ENCODE results near the gene TBL3. TPM values are rescaled to one million over a fixed set of nuclear protein-coding genes. Genes with fewer than 3 reads are reported as not detected.

TBL3 gene
- total RNA-seq, 1 experiment from 2014 or later, result 73.4 TPM

- TF ChIP-seq, protein P1, sequence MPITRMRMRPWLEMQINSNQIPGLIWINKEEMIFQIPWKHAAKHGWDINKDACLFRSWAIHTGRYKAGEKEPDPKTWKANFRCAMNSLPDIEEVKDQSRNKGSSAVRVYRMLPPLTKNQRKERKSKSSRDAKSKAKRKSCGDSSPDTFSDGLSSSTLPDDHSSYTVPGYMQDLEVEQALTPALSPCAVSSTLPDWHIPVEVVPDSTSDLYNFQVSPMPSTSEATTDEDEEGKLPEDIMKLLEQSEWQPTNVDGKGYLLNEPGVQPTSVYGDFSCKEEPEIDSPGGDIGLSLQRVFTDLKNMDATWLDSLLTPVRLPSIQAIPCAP (CRISPR knock-in tag; IDR thresholded peaks at IDR 0.05), result no peak
- TF ChIP-seq ZNF396 (CRISPR knock-in tag; IDR thresholded peaks at IDR 0.05; ENCODE audit: borderline replicate concordance), result no peak
- TF ChIP-seq, protein P2, sequence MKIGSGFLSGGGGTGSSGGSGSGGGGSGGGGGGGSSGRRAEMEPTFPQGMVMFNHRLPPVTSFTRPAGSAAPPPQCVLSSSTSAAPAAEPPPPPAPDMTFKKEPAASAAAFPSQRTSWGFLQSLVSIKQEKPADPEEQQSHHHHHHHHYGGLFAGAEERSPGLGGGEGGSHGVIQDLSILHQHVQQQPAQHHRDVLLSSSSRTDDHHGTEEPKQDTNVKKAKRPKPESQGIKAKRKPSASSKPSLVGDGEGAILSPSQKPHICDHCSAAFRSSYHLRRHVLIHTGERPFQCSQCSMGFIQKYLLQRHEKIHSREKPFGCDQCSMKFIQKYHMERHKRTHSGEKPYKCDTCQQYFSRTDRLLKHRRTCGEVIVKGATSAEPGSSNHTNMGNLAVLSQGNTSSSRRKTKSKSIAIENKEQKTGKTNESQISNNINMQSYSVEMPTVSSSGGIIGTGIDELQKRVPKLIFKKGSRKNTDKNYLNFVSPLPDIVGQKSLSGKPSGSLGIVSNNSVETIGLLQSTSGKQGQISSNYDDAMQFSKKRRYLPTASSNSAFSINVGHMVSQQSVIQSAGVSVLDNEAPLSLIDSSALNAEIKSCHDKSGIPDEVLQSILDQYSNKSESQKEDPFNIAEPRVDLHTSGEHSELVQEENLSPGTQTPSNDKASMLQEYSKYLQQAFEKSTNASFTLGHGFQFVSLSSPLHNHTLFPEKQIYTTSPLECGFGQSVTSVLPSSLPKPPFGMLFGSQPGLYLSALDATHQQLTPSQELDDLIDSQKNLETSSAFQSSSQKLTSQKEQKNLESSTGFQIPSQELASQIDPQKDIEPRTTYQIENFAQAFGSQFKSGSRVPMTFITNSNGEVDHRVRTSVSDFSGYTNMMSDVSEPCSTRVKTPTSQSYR (CRISPR knock-in tag; IDR thresholded peaks at IDR 0.05), result no peak
These were observed 44.0 kb downstream of the TBL3 start (continued) for GRCh38 chr16:2015947-2016208.

- ChIA-PET POLR2A (interaction anchor here (1.1 kb wide), 1 partner anchor 108 kb away, joined by 3 read pairs; no protein-coding TSS in a partner anchor), CTCF (interaction anchor here (0.5 to 6.5 kb wide), 37 partner anchors 9 to 1828 kb away, joined by 3 to 82 read pairs (median 4); partner anchors contain the start of genes NOXO1, NTHL1, PKD1 and TBL3)
- Mint-ChIP-seq H3K9me3 (no peaks in the 10 kb centered on the region), H3K27ac (no peak overlapping the region), H3K36me3 (no peaks in the 10 kb centered on the region), H3K4me1 (peaks cover 2% of the 10 kb centered on the region; the same call in 1 of the 2 replicates), H3K4me3 (no peak overlapping the region), H3K27me3 (ENCODE audit: low read depth) (peaks cover 53% of the 10 kb centered on the region)
- ATAC-seq (peak; percentile 17), DNase-seq (ENCODE audit: low spot score) (peak; percentile 66)
- TF ChIP-seq CTCF (IDR thresholded peaks at IDR 0.05) (peak; percentile 60; the same call in 1 of the 2 replicates), ZNF396 (CRISPR knock-in tag; IDR thresholded peaks at IDR 0.05; ENCODE audit: borderline replicate concordance) (no peak), ZNF317 (CRISPR knock-in tag; IDR thresholded peaks at IDR 0.05; ENCODE audit: borderline replicate concordance, low read depth) (no peak), GABPB1 (CRISPR knock-in tag; IDR thresholded peaks at IDR 0.05) (peak; percentile 15; the same call in 1 of the 2 replicates), ZNF423 (CRISPR knock-in tag; IDR thresholded peaks at IDR 0.05) (peak; percentile 76)
These were observed 44.6 kb downstream of the TBL3 start for GRCh38 chr16:2016407-2016922.

DNA sequence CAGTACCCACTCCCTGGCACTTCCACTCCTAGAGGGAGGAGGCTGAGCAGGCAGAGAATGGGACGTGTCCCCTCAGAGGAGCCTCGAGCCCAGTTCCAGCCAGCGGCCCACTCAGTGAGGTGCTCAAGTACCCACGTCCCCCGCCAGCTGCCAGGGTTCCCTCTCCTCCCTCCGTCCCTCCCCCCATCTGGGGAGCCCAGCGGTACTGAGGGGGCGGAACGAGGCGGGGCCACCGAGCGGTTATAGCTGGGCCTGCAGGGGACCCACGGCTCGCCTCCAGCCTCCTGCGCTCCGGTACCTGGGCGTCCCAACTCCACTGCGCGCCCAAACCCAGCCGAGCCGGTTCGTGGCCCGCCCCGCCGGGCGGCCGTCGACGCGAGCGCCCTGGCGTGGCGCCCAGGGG, 47.7 kb downstream of the TBL3 start, which contains the start of gene NPW:
Gene NPW (plus strand): TSS at position 268 of the 403 bp plus-strand sequence.
- ATAC-seq (peak; percentile 25), DNase-seq (ENCODE audit: low spot score) (peak; percentile 70)
- Mint-ChIP-seq H3K27me3 (ENCODE audit: low read depth) (peaks cover 69% of the 10 kb centered on the region), H3K4me3 (peak within 1 kb of the TSS; percentile 72), H3K4me1 (peaks cover 10% of the 10 kb centered on the region), H3K9me3 (no peaks in the 10 kb centered on the region), H3K36me3 (no peaks in the 10 kb centered on the region), H3K27ac (no peak within 1 kb of the TSS)
- CTCF ChIA-PET, result interaction anchor here (0.9 to 3.4 kb wide), 9 partner anchors 13 to 639 kb away, joined by 3 to 40 read pairs (median 6); partner anchors contain the start of genes NTHL1 and TSC2
- POLR2A ChIA-PET, result no interaction called here
- TF ChIP-seq, protein P3, sequence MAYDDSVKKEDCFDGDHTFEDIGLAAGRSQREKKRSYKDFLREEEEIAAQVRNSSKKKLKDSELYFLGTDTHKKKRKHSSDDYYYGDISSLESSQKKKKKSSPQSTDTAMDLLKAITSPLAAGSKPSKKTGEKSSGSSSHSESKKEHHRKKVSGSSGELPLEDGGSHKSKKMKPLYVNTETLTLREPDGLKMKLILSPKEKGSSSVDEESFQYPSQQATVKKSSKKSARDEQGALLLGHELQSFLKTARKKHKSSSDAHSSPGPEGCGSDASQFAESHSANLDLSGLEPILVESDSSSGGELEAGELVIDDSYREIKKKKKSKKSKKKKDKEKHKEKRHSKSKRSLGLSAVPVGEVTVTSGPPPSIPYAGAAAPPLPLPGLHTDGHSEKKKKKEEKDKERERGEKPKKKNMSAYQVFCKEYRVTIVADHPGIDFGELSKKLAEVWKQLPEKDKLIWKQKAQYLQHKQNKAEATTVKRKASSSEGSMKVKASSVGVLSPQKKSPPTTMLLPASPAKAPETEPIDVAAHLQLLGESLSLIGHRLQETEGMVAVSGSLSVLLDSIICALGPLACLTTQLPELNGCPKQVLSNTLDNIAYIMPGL (CRISPR knock-in tag; IDR thresholded peaks at IDR 0.05), result 0 out of 2 replicates have a peak, but pooled peaks have one; percentile 2
- TF ChIP-seq CREM (CRISPR knock-in tag; IDR thresholded peaks at IDR 0.05), result no peak
- TF ChIP-seq KAT7 (CRISPR knock-in tag; IDR thresholded peaks at IDR 0.05; ENCODE audit: borderline replicate concordance), result 0 out of 2 replicates have a peak, but pooled peaks have one; percentile 33
- TF ChIP-seq ZNF263 (CRISPR knock-in tag; IDR thresholded peaks at IDR 0.05; ENCODE audit: low read depth), result no peak
- TF ChIP-seq FOXP4 (CRISPR knock-in tag; IDR thresholded peaks at IDR 0.05), result 0 out of 2 replicates have a peak, but pooled peaks have one; percentile 12
